HG02870 (cell line): ENCODE data around the gene NOP9.
"Not testable (repeated sequence)": the region's sequence is repeated elsewhere in the genome, so short reads cannot be mapped to it uniquely, and the experiment has no call there.

ENCODE experiments used
- ATAC-seq: cut with Tn5 transposase; IDR thresholded peaks from one replicate; pipeline ENCODE4 v1.9.1; 2021; ENCODE audit warnings: mild to moderate bottlenecking, moderate library complexity; ENCODE audit not compliant: unreplicated experiment

NOP9 gene

GRCh38 chr14:24342889-24343288 lies 43.2 kb downstream of the NOP9 start:
- ATAC-seq = no peak

- no peak for ATAC-seq
Measured at GRCh38 chr14:24343795-24344660, 44.4 kb downstream of the NOP9 start.

- ATAC-seq = no peak
Measured at GRCh38 chr14:24347134-24347533, 47.5 kb downstream of the NOP9 start.

GRCh38 chr14:24348186-24348585 lies 48.5 kb downstream of the NOP9 start:
- no peak for ATAC-seq

GRCh38 chr14:24349742-24350141 lies 50.1 kb downstream of the NOP9 start:
- ATAC-seq = no peak

- ATAC-seq = no peak
Measured at GRCh38 chr14:24351517-24351916, 51.9 kb downstream of the NOP9 start.

GRCh38 chr14:24353559-24354481 lies 54.2 kb downstream of the NOP9 start:
- ATAC-seq = no peak

GRCh38 chr14:24354482-24354825 lies 54.8 kb downstream of the NOP9 start:
- ATAC-seq = not testable (repeated sequence)

GRCh38 chr14:24355009-24355408 lies 55.4 kb downstream of the NOP9 start:
- no peak for ATAC-seq

GRCh38 chr14:24356208-24356607 lies 56.6 kb downstream of the NOP9 start:
- no peak for ATAC-seq
